Measurements from ENCODE around the gene SLC25A22. TPM values are rescaled to one million over a fixed set of nuclear protein-coding genes. Genes with fewer than 3 reads are reported as not detected.

SLC25A22 gene
- polyA plus RNA-seq, 1 donor (not counting 4 experiments of a cell fraction or from before 2014, with no cell fraction given) = 13.5 TPM

DNA sequence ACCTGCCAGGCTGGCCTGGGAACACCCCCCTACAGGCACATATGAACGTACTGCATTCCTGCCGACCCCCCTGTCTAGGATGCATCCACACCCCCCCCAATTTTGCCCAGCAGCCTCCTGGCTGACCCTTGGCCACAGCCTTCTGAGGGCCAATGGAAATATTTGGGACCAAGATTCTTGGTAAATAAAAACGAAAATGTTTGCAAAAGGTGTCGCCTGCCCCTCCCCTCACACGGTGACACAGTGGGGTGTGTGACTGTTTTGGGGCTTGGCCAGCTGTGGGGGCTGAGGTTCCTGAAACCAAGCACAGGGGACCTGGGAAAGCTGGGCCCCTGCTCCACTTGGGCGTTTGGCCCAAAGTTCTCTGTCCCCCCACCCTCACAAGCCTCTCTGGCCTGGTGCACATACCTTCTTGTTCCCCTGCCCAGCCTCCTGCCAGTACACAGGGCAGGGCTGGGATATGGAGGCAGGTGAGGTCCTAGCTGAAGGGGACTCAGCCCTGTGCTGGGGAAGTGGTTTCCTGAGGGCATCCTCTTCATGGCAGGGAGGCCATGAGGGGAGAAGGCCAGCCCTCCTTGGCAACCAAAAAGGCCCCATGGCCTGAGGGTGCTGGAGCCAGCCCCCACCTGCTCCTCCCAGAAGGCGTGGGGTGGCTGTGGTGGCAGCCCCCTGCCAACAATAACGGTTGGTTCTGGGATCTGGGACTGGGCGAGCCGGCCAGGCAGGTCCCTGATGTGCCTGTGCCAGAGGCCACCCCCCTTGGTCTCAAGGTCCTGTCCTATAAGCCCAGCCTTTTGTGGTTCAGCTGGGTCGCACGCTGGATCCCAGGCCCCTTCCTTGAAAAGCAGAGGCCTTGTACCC lies 27.5 kb upstream of the SLC25A22 start:
- H3K9ac ChIP-seq (ENCODE audit: control insufficient read depth, extremely low read depth, insufficient read depth, low read length) = no peak overlapping the region
- H3K4me1 ChIP-seq (ENCODE audit: control insufficient read depth, extremely low read depth, insufficient read depth, low read length) = peaks cover 30% of the 10 kb centered on the region
- H3K36me3 ChIP-seq (ENCODE audit: control insufficient read depth in 2 of 2, extremely low read depth in 1 of 2, insufficient read depth in 2 of 2, low read length in 2 of 2) = peaks cover 0 to 8% of the 10 kb centered on the region in 2 experiments
- H3K4me3 ChIP-seq (ENCODE audit: control insufficient read depth in 2 of 3, extremely low read depth in 1 of 3, insufficient read depth in 2 of 3, low read depth in 1 of 3, low read length in 3 of 3) = no peak overlapping the region
- no peak overlapping the region for H3K27ac ChIP-seq (ENCODE audit: control insufficient read depth, insufficient read depth, low read length)
- FAIRE-seq = no peak
- H3K79me2 ChIP-seq (ENCODE audit: control insufficient read depth, insufficient read depth, low read length) = peaks cover 6% of the 10 kb centered on the region
- H3K4me2 ChIP-seq (ENCODE audit: control insufficient read depth, extremely low read depth, insufficient read depth, low read depth, low read length) = no peak overlapping the region
- no peak for DNase-seq (ENCODE audit: low read depth, low spot score)
- dilution Hi-C loops (cut with MboI; ENCODE audit: extremely low pct_ligation_motif_present, low sequenced_read_pairs) = no loop called here
- H4K20me1 ChIP-seq (ENCODE audit: control insufficient read depth, extremely low read depth, insufficient read depth, low read length) = no peaks in the 10 kb centered on the region
- no peaks in the 10 kb centered on the region for H3K9me3 ChIP-seq (ENCODE audit: control insufficient read depth, low read depth, low read length)
- TF ChIP-seq, protein P1, sequence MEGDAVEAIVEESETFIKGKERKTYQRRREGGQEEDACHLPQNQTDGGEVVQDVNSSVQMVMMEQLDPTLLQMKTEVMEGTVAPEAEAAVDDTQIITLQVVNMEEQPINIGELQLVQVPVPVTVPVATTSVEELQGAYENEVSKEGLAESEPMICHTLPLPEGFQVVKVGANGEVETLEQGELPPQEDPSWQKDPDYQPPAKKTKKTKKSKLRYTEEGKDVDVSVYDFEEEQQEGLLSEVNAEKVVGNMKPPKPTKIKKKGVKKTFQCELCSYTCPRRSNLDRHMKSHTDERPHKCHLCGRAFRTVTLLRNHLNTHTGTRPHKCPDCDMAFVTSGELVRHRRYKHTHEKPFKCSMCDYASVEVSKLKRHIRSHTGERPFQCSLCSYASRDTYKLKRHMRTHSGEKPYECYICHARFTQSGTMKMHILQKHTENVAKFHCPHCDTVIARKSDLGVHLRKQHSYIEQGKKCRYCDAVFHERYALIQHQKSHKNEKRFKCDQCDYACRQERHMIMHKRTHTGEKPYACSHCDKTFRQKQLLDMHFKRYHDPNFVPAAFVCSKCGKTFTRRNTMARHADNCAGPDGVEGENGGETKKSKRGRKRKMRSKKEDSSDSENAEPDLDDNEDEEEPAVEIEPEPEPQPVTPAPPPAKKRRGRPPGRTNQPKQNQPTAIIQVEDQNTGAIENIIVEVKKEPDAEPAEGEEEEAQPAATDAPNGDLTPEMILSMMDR (optimal IDR thresholded peaks at IDR 0.05 in 1 of 3, IDR thresholded peaks at IDR 0.05 in 1 of 3, conservative IDR thresholded peaks at IDR 0.05 in 1 of 3; ENCODE audit: extremely low read depth in 1 of 3, insufficient read depth in 2 of 3, low read length in 3 of 3) = no peak
- no peak for TF ChIP-seq EZH2 (IDR thresholded peaks at IDR 0.05; ENCODE audit: low read length)
- H3K27me3 ChIP-seq (ENCODE audit: control insufficient read depth, extremely low read depth, insufficient read depth, low read length) = peaks cover 43% of the 10 kb centered on the region
- H3K9me1 ChIP-seq (ENCODE audit: control insufficient read depth, extremely low read depth, insufficient read depth, low read length) = peaks cover 7% of the 10 kb centered on the region
- H2AFZ ChIP-seq (ENCODE audit: control insufficient read depth, low read length) = no peak overlapping the region

DNA sequence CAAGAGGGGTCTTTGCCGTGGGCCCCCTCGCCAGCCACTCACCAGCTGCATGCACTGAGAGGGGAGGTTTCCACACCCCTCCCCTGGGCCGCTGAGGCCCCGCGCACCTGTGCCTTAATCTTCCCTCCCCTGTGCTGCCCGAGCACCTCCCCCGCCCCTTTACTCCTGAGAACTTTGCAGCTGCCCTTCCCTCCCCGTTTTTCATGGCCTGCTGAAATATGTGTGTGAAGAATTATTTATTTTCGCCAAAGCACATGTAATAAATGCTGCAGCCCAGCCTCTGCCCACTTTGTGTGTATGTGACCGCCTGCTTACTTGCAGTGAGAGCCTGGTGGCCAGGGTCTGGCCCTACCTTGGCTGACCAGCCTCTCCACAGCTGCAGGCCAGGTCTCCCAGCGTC lies 26.9 kb upstream of the SLC25A22 start:
- FAIRE-seq (no peak), DNase-seq (ENCODE audit: low read depth, low spot score) (no peak)
- no peak for TF ChIP-seq EZH2 (IDR thresholded peaks at IDR 0.05; ENCODE audit: low read length)
- TF ChIP-seq, protein P1 (optimal IDR thresholded peaks at IDR 0.05 in 1 of 3, IDR thresholded peaks at IDR 0.05 in 1 of 3, conservative IDR thresholded peaks at IDR 0.05 in 1 of 3; ENCODE audit: extremely low read depth in 1 of 3, insufficient read depth in 2 of 3, low read length in 3 of 3) = no peak
- H3K27ac ChIP-seq (ENCODE audit: control insufficient read depth, insufficient read depth, low read length) = no peak overlapping the region
- H3K4me2 ChIP-seq (ENCODE audit: control insufficient read depth, extremely low read depth, insufficient read depth, low read depth, low read length) = no peak overlapping the region
- H3K27me3 ChIP-seq (ENCODE audit: control insufficient read depth, extremely low read depth, insufficient read depth, low read length) = peaks cover 37% of the 10 kb centered on the region
- H3K4me3 ChIP-seq (ENCODE audit: control insufficient read depth in 2 of 3, extremely low read depth in 1 of 3, insufficient read depth in 2 of 3, low read depth in 1 of 3, low read length in 3 of 3) = no peak overlapping the region
- peaks cover 6% of the 10 kb centered on the region for H3K79me2 ChIP-seq (ENCODE audit: control insufficient read depth, insufficient read depth, low read length)
- H3K9me3 ChIP-seq (ENCODE audit: control insufficient read depth, low read depth, low read length) = no peaks in the 10 kb centered on the region
- no peaks in the 10 kb centered on the region for H4K20me1 ChIP-seq (ENCODE audit: control insufficient read depth, extremely low read depth, insufficient read depth, low read length)
- no peak overlapping the region for H3K9ac ChIP-seq (ENCODE audit: control insufficient read depth, extremely low read depth, insufficient read depth, low read length)
- dilution Hi-C loops (cut with MboI; ENCODE audit: extremely low pct_ligation_motif_present, low sequenced_read_pairs) = no loop called here
- peaks cover 0 to 8% of the 10 kb centered on the region in 2 experiments for H3K36me3 ChIP-seq (ENCODE audit: control insufficient read depth in 2 of 2, extremely low read depth in 1 of 2, insufficient read depth in 2 of 2, low read length in 2 of 2)
- no peak overlapping the region for H2AFZ ChIP-seq (ENCODE audit: control insufficient read depth, low read length)
- H3K4me1 ChIP-seq (ENCODE audit: control insufficient read depth, extremely low read depth, insufficient read depth, low read length) = peaks cover 29% of the 10 kb centered on the region
- H3K9me1 ChIP-seq (ENCODE audit: control insufficient read depth, extremely low read depth, insufficient read depth, low read length) = peaks cover 7% of the 10 kb centered on the region
